HG02623 (cell line): Measurements from ENCODE around the gene LRRC34.
A peak's percentile ranks its signal among the peaks of the same experiment; 100 is the strongest.

Source experiments
- ATAC-seq: cut with Tn5 transposase; IDR thresholded peaks from one replicate; pipeline ENCODE4 v1.9.1; 2021; ENCODE audit warnings: moderate library complexity; ENCODE audit not compliant: unreplicated experiment

LRRC34 gene

DNA sequence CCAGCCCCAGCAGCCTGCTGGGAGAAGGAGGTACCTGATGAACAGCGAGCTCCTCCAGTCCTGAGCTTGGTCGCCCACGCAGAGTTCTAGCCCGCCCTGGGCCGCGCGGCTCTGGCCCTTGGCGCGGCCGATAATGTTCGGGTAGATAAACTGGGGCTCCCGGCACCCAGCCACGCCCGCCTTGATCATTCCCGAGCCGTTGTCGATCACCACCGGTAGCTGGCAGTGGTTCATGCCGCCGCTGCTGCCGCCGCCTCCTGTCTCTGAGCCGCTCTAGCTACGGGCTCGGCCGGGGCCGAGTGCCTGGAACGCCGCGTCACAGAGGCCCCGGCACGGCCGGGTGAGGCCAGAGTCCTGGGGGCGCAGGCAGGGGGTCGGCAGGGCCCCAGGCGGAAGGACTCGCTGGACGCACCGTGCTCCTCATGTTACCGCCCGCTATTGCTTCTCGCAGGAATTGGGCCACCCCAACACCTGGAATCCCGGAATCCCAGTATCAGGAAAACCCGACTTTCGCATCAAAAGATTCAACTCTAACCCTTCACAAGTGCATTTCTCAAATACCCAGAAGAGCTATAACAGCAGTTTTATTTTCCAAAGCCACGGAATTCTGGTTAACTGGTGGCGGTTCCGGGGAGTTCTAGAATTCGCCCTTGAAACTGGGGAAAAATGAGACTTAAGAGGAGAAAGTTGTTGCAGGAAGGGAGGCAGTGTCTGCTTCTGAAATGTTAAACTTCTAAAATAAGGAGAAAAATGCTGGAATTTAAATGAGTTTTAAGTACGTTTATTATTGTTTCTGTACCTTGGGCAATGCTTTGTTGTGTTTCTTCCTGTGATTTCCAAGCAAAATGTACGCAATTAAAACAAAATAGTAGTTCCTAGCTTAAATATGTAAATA is 43.2 kb downstream of the LRRC34 start, which contains the start of gene ACTRT3:
Gene ACTRT3 (minus strand): TSS at position 275 of the 895 bp plus-strand sequence. CDS start 41 bp downstream, at position 234.
- ATAC-seq: peak; percentile 21

DNA sequence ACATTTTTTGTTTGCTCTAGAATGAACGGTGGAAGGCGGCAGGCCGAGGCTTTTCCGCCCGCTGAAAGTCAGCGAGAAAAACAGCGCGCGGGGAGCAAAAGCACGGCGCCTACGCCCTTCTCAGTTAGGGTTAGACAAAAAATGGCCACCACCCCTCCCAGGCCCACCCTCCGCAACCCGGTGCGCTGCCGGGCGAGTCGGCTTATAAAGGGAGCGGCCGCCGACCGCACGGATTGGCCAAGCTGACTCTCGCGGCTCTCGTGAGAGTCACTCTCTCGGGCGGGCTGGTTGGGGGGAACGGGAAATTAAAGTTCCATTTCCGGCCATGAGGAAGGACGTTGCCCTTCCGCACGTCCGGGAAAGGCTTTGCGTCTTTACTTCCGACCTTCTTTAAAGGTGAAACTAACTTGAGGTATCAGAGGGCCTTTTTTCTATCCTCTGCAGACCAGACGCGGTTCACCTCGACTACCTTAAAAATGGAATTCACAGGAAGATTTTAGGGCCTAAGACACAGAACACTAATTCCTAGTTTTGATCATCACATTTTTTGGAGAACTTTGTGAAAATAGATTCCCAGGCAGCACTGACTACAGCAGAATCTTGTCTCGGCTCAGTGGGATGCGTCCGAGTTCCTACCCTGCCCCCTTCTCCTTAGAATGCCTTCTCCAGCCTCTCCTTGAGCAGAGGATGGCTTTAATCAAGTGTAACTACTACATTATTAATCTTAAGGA is 47.7 kb downstream of the LRRC34 start, which contains the start of gene TERC:
Gene TERC (minus strand): TSS at position 179 of the 731 bp plus-strand sequence.
- ATAC-seq: peak; percentile 74

DNA sequence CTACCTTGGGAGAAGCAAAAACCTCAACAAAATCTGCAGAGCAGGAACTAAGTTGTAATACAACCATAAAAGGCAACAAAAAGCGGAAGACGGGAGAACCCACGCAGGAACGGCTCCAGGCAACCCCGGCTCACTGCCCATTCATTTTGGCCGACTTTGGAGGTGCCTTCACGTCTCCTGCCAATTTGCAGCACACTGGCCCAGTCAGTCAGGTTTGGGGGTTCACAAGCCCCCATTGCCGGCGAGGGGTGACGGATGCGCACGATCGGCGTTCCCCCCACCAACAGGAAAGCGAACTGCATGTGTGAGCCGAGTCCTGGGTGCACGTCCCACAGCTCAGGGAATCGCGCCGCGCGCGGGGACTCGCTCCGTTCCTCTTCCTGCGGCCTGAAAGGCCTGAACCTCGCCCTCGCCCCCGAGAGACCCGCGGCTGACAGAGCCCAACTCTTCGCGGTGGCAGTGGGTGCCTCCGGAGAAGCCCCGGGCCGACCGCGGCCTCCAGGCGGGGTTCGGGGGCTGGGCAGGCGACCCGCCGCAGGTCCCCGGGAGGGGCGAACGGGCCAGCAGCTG is 48.3 kb downstream of the LRRC34 start:
- ATAC-seq: peak; percentile 31

DNA sequence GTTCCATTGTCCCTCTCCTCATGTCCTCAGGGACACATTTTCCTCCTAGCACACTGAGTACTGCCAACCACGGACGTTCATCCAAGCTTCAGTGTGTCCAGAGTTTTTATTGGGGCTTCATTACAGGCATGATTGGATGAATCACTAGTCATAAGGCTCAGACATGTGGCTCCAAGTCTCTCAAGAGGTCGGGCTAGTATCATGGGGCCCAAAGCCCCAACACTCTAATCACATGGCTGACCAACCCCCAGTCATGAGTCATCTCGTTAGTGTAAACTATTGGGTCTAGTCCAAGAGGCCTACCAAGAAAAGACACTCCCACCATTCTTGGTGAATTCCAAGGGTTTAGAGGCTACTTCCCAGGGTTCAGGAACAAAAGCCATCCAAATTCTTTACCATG is 52.2 kb downstream of the LRRC34 start:
- no peak for ATAC-seq

DNA sequence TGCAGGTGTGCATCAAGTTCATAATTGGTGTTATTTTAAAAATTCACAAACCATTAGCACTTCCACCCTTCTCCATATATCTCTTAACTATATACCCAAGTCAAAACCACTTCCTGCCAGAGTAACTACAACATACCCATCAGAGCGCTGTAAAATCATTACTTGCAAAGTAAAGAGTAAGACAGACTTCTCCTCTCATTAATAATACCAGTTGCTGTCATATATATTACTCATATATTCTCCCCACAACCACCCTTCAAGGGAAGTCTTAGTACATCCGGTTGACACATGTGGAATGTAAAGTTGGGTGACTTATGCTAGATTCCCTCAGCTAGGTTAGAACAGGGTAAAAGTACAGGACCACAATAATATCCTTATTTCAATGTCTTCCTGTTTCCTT is 53.4 kb downstream of the LRRC34 start:
- ATAC-seq: peak; percentile 44

DNA sequence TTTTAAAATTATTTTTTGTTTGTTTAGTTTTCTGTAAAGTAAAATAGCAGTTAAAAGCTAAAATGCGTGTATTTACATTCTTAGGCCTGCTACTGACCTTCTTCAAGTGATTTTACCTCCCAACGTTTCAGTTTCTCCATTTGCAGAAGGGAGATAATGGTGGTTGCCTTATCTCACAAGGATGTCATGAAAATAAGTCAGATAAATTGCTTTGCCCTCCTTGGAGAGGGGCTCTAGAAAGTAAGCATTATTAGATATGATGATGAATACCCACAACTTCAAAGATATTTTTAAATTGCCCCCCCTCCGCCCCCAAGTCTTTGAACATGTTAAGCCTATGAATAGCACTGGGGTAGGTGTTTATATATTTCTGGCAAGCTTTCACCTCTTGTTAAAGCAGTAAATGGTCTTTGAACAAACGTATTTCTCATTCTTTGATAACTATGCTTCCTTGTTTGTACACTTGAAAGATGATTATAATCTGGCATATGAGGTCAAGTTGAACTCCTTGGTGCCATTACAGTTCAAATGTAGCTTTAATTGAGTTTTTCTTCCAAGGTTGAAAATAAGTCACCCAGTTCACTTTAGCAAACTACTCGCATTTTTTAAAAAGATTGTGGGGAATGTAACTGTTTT is 54.2 kb downstream of the LRRC34 start:
- ATAC-seq: no peak

DNA sequence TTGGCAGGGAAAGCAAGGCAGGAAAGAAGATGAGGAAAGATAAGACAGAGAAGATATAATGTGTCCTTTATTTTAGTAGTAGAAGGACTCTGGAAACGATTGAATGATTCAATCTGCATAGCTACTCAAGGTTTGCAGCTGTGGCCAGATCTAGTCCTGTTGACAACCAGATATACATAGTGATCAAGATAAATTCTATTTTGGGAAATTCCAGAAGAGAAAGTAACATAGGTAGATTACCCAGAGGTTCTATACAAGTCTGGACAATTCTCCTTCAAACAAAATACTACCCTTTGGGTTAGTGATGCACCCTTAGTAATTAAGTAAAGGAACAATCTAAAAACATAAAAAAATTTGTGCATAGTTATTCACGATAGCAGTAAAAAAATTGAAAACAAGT is 57.2 kb downstream of the LRRC34 start:
- no peak for ATAC-seq

DNA sequence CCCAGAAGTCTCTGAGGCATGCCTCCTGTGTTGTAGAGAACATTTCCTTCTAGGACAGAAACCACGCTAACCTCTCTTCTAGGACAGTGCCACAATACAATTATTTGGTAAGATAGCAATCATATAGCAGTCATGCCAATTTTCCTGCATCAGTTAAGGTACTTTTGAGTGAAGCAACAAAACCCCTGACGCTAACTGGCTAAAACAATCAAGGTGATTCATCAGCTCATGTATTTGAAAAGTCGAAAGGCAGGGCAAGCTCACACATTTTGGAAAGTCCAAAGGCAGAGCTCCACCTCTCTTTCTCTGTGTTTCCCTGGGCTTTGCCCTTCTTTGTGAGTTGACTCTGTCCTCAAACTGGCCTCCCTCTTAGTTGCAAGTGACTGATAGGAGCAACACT is 58.0 kb downstream of the LRRC34 start:
- no peak for ATAC-seq

DNA sequence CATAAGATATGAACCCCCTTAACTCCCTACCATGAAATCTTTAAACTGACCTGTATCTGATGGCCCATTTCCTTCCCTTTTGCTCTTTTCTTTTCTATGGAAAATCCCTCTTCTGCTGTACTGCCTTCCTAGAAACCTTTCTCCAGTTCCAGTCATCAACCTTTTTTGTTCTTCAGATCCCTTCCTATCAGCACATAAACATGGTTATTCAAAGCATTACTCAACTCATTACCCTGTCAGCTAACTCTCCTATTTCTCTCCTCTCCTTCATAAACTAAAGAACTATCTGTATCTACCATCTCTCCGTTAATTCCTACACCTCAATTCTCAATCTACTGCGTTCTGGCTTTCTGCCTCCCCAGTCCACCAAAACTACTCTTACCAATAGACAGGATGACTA is 60.8 kb downstream of the LRRC34 start:
- ATAC-seq: no peak

DNA sequence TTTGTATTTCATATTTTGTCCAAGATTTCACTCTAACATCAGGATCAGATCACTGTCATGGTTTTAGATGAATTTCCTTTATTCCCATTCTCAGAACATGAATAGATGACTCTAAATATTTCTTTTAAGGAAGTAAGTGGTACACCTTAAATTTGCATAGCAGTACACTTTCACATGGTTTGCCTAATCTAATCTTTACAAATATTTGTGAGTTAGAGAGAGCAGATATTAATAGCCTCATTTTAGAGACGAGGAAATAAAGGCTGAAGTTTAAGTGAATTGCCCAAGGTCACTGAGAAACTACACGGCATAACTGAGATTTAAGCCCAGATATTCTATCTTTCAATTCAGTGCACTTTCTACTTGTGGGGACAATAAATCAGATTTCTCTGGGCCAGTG is 62.0 kb downstream of the LRRC34 start:
- no peak for ATAC-seq

DNA sequence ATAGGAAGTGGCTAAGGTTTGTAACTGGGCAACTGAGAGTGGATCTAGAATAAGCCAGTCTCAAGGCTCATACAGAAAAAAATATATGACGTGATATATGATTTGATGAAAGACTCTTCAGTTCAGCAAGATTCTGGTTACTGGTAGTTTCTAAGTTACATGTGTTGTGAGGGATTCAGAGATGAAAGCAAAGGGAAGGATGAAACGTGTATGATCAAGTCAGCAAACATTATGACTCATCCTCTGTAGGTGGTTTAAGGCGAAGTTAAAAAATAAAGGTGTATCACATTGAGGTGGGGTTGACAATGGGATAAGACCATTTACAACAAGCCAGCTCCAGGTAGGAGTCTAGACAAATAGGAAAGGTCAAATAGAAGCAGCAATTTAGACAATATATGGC is 64.0 kb downstream of the LRRC34 start:
- ATAC-seq: no peak

DNA sequence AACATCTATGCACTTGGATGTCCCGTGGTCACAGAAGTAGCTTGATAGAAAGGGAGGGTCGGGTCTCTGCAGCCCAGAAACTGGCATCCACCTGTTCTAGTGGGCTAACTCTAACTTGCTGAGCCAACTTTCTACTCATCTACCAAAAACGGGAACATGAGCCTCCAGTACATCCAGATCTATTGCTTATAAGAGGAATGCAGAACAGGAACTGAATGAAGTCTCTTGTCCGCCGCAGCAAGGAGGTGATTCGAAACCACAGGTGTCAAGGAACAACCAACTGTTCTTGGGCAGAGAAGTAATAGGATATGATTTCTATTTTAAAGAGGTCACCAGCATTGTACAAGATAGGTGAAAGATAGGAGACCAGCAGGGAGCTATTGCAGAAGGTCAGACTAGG is 65.8 kb downstream of the LRRC34 start:
- ATAC-seq: no peak

DNA sequence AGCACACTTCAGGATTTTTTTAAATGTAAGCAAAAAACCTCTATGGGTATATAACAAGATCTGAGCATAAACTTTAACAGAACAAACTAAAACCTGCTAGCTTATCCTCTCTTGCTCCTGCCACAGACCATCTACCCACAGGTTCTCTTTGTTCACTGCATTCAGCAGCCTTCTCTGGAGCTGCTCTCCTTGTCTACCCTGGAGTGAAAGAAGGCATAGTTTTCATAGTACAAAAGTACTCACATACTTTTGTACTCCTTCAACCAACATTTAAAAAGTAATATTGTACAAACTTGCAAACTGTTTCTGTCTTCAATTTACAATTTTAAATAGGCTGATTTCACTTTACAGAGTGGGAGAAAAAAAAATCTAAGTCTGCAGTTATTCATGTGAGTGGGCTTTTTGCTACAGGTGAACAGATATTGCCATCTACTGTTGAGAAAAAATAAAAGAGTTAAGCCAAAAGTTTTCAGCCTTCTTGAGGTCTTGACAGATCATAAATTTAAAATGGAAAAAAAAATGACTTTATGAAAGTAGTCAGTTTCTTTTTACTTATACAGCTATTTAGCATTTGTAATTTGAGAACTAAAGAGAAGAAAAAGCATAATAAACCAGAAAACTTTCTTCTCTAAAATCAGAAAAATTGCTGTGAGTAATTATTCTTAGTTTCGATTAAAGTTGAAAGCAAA is 68.2 kb downstream of the LRRC34 start:
- ATAC-seq: no peak
